ENCODE results near the gene COBLL1. TPM values are rescaled to one million over a fixed set of nuclear protein-coding genes. Genes with fewer than 3 reads are reported as not detected.
"Not testable (repeated sequence)": the region's sequence is repeated elsewhere in the genome, so short reads cannot be mapped to it uniquely, and the experiment has no call there.

COBLL1 gene
- total RNA-seq, 1 donor from 2014 or later: 46.9 TPM

GRCh38 chr2:164859906-164860693 lies 18.5 kb upstream of the COBLL1 start:
- not testable (repeated sequence) for DNase-seq (ENCODE audit: low spot score)

GRCh38 chr2:164859251-164859818 lies 17.7 kb upstream of the COBLL1 start:
- DNase-seq (ENCODE audit: low spot score): no peak

- no peak for DNase-seq (ENCODE audit: low spot score)
These were observed 10.5 kb upstream of the COBLL1 start for GRCh38 chr2:164852086-164852485.

- DNase-seq (ENCODE audit: low spot score): no peak
These were observed 8.6 kb upstream of the COBLL1 start for GRCh38 chr2:164850235-164850634.

- DNase-seq (ENCODE audit: low spot score): no peak
These were observed 7.9 kb upstream of the COBLL1 start for GRCh38 chr2:164849506-164849905.

- peak; percentile 88 for DNase-seq (ENCODE audit: low spot score)
These were observed 6.5 kb upstream of the COBLL1 start for GRCh38 chr2:164847981-164848741.

- peak; percentile 18 for DNase-seq (ENCODE audit: low spot score)
These were observed 5.7 kb upstream of the COBLL1 start for GRCh38 chr2:164847291-164847690.

- no peak for DNase-seq (ENCODE audit: low spot score)
These were observed 4.7 kb upstream of the COBLL1 start for GRCh38 chr2:164846276-164846675.

GRCh38 chr2:164843346-164843911 lies 1.8 kb upstream of the COBLL1 start:
- peak; percentile 50 for DNase-seq (ENCODE audit: low spot score)

- no peak for DNase-seq (ENCODE audit: low spot score)
These were observed 972 bp upstream of the COBLL1 start for GRCh38 chr2:164842624-164842966.

- peak; percentile 84 for DNase-seq (ENCODE audit: low spot score)
These were observed 499 bp downstream of the COBLL1 start for GRCh38 chr2:164840930-164841718.

GRCh38 chr2:164840458-164840929 lies 1.1 kb downstream of the COBLL1 start:
- peak; percentile 41 for DNase-seq (ENCODE audit: low spot score)

GRCh38 chr2:164839914-164840457 lies 1.6 kb downstream of the COBLL1 start:
- peak; percentile 50 for DNase-seq (ENCODE audit: low spot score)

GRCh38 chr2:164837807-164838206 lies 3.8 kb downstream of the COBLL1 start:
- no peak for DNase-seq (ENCODE audit: low spot score)

GRCh38 chr2:164836907-164837306 lies 4.7 kb downstream of the COBLL1 start:
- DNase-seq (ENCODE audit: low spot score): no peak

- DNase-seq (ENCODE audit: low spot score): no peak
These were observed 6.3 kb downstream of the COBLL1 start for GRCh38 chr2:164835302-164835701.

GRCh38 chr2:164831887-164832286 lies 9.7 kb downstream of the COBLL1 start:
- DNase-seq (ENCODE audit: low spot score): no peak

- no peak for DNase-seq (ENCODE audit: low spot score)
These were observed 10.4 kb downstream of the COBLL1 start for GRCh38 chr2:164831180-164831579.

GRCh38 chr2:164826293-164827243 lies 15.1 kb downstream of the COBLL1 start:
- peak; percentile 75 for DNase-seq (ENCODE audit: low spot score)

- DNase-seq (ENCODE audit: low spot score): no peak
These were observed 16.8 kb downstream of the COBLL1 start for GRCh38 chr2:164824872-164825271.
